ENCODE results near the gene CKM. TPM values are rescaled to one million over a fixed set of nuclear protein-coding genes. Genes with fewer than 3 reads are reported as not detected.

CKM gene
- total RNA-seq, 4 donors from 2014 or later: 0.27 TPM; not detected in 3

- WGBS, 2 donors: 73 to 81% methylated on average over 6 to 7 of the region's 7 CpGs
- DNase-seq: no peak
- Histone ChIP-seq H3K27ac (no peak overlapping the region), H3K36me3 (no peaks in the 10 kb centered on the region), H3K9me3 (no peaks in the 10 kb centered on the region), H3K27me3 (no peaks in the 10 kb centered on the region), H3K4me3 (replicated peaks in 1 of 3) (no peak overlapping the region), H3K4me1 (no peaks in the 10 kb centered on the region)
- intact Hi-C loops (cut with DNase I): no loop called here
- no peak for TF ChIP-seq CTCF (IDR thresholded peaks at IDR 0.05)
- no peak for TF ChIP-seq POLR2A (IDR thresholded peaks at IDR 0.05)
Measured at GRCh38 chr19:45331411-45331810, 8.7 kb upstream of the CKM start.

- Histone ChIP-seq H3K27ac (no peak overlapping the region), H3K4me1 (peaks cover 0 to 6% of the 10 kb centered on the region in 2 donors), H3K9me3 (no peaks in the 10 kb centered on the region), H3K4me3 (replicated peaks in 1 of 3) (no peak overlapping the region), H3K36me3 (no peaks in the 10 kb centered on the region), H3K27me3 (no peaks in the 10 kb centered on the region)
- no peak for DNase-seq
- no peak for TF ChIP-seq POLR2A (IDR thresholded peaks at IDR 0.05)
- 78 to 82% methylated on average over 13 of the region's 13 CpGs for WGBS, 2 donors
- intact Hi-C loops (cut with DNase I): no loop called here
Measured at GRCh38 chr19:45327404-45328143, 4.9 kb upstream of the CKM start.

GRCh38 chr19:45324349-45324907 lies 1.8 kb upstream of the CKM start:
- no peak overlapping the region for H3K27ac ChIP-seq

GRCh38 chr19:45323671-45324081 lies 1.0 kb upstream of the CKM start:
- intact Hi-C loops (cut with DNase I): no loop called here
- Histone ChIP-seq H3K9me3 (no peaks in the 10 kb centered on the region), H3K27me3 (no peaks in the 10 kb centered on the region), H3K4me1 (peaks cover 0 to 6% of the 10 kb centered on the region in 2 donors), H3K4me3 (replicated peaks in 1 of 3) (no peak overlapping the region), H3K36me3 (no peaks in the 10 kb centered on the region), H3K27ac (no peak overlapping the region)
- TF ChIP-seq CTCF (IDR thresholded peaks at IDR 0.05): no peak
- no peak for TF ChIP-seq POLR2A (IDR thresholded peaks at IDR 0.05)
- WGBS, 2 donors: 0 to 6% methylated on average over 6 to 28 of the region's 30 CpGs
- no peak for DNase-seq

More at GRCh38 chr19:45324349-45324907, 1.8 kb upstream of the CKM start:
- Histone ChIP-seq H3K27me3 (no peaks in the 10 kb centered on the region), H3K4me3 (replicated peaks in 1 of 3) (no peak overlapping the region), H3K36me3 (no peaks in the 10 kb centered on the region), H3K4me1 (peaks cover 0 to 6% of the 10 kb centered on the region in 2 donors), H3K9me3 (no peaks in the 10 kb centered on the region)
- 67 to 78% methylated on average over 11 of the region's 11 CpGs for WGBS, 2 donors
- TF ChIP-seq CTCF (IDR thresholded peaks at IDR 0.05) (no peak), POLR2A (IDR thresholded peaks at IDR 0.05) (no peak)
- intact Hi-C loops (cut with DNase I): no loop called here
- no peak for DNase-seq

- H3K4me1 ChIP-seq: peaks cover 0 to 6% of the 10 kb centered on the region in 2 donors
- no peak overlapping the region for H3K27ac ChIP-seq
- no peaks in the 10 kb centered on the region for H3K36me3 ChIP-seq
- TF ChIP-seq CTCF (IDR thresholded peaks at IDR 0.05) (no peak), POLR2A (IDR thresholded peaks at IDR 0.05) (no peak)
- H3K27me3 ChIP-seq: no peaks in the 10 kb centered on the region
- intact Hi-C loops (cut with DNase I): no loop called here
- H3K9me3 ChIP-seq: no peaks in the 10 kb centered on the region
- DNase-seq: no peak
- WGBS, 2 donors: 54% methylated on average over 11 of the region's 11 CpGs; no CpG with 5 or more reads in 1 of the 2 donors
- no peak overlapping the region for H3K4me3 ChIP-seq (replicated peaks in 1 of 3)
Measured at GRCh38 chr19:45322311-45322710, 364 bp downstream of the CKM start.

Data from thyroid gland (tissue), 4 donors.